Gastroesophageal sphincter (tissue), 3 donors: ENCODE measurements around the gene TNP1.

Experiments
- EP300 ChIP-seq: sonication (generic); formaldehyde crosslinking; IDR thresholded peaks from one replicate; pipeline ENCODE4 v1.6.1; 2017; ENCODE audit warnings: antibody characterized with exemption, mild to moderate bottlenecking
- POLR2A ChIP-seq, 2 donors: fragments of 450-650 bp; IDR thresholded peaks; one replicate each; pipeline ENCODE4 v1.6.1; 2017; ENCODE audit warnings: antibody characterized with exemption in 2 of 2, mild to moderate bottlenecking in 2 of 2, moderate library complexity in 1 of 2
- POLR2AphosphoS5 ChIP-seq: sonication (generic); formaldehyde crosslinking; IDR thresholded peaks from one replicate; pipeline ENCODE4 v1.6.1; 2017; ENCODE audit warnings: antibody characterized with exemption
- TF ChIP-seq, protein P1 (sequence below), 4 experiments: fragments of 200-600 bp in 2 of 4; fragments of 450-650 bp in 2 of 4; sonication (generic) in 1 of 4; IDR thresholded peaks; one replicate each; pipeline ENCODE4 v1.5.1; 2017 to 2019; ENCODE audit warnings: antibody characterized with exemption in 4 of 4, mild to moderate bottlenecking in 2 of 4, moderate library complexity in 2 of 4

- TF ChIP-seq, protein P1, sequence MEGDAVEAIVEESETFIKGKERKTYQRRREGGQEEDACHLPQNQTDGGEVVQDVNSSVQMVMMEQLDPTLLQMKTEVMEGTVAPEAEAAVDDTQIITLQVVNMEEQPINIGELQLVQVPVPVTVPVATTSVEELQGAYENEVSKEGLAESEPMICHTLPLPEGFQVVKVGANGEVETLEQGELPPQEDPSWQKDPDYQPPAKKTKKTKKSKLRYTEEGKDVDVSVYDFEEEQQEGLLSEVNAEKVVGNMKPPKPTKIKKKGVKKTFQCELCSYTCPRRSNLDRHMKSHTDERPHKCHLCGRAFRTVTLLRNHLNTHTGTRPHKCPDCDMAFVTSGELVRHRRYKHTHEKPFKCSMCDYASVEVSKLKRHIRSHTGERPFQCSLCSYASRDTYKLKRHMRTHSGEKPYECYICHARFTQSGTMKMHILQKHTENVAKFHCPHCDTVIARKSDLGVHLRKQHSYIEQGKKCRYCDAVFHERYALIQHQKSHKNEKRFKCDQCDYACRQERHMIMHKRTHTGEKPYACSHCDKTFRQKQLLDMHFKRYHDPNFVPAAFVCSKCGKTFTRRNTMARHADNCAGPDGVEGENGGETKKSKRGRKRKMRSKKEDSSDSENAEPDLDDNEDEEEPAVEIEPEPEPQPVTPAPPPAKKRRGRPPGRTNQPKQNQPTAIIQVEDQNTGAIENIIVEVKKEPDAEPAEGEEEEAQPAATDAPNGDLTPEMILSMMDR (IDR thresholded peaks at IDR 0.05) = no peak
- TF ChIP-seq EP300 (no peak), POLR2AphosphoS5 (no peak), POLR2A (IDR thresholded peaks at IDR 0.05) (no peak)
Observed at GRCh38 chr2:216862628-216863398, 2.9 kb upstream of the TNP1 start.
